ENCODE results near the gene GALNT11. TPM values are rescaled to one million over a fixed set of nuclear protein-coding genes. Genes with fewer than 3 reads are reported as not detected.

Gene GALNT11
- total RNA-seq, 8 experiments from 2014 or later = 24.8 to 53.0 (median 32.8) TPM

DNA sequence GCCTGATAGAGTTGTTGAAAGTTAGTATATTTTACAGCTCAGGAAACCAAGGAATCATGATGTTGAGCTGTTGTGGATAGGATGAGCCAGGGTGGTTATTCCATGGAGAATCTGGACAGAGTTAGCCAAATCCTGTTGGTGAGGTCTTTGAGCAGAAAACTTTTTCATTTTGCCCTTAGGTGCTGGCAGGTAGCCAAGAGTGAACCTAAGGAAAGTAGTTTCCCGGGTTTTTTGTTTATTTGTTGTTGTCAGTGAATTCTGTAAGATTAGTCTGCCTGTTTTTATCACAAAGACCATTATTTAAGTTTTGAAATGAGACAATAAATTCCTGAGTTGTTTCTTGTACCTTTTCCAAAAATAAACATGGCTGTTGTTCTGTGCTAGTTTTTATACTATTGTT, 61.0 kb downstream of the GALNT11 start:
- no peak overlapping the region for H3K4me3 ChIP-seq
- no peak overlapping the region for H3K27ac ChIP-seq
- WGBS, 10 experiments = 60 to 100% (median 80%) methylated on average over 1 of the region's 1 CpG; no CpG with 5 or more reads in 3 of the 10 experiments
- no peak for ATAC-seq (replicated peaks in 6 of 8)
- H3K4me1 ChIP-seq (replicated peaks in 1 of 2) = no peaks in the 10 kb centered on the region
- in situ Hi-C loops (cut with MboI; ENCODE audit: low pct_unique_long_range_greater_than_20kb in 2 of 9, low sequenced_read_pairs in 9 of 9, unreplicated experiment in 9 of 9) = no loop called here

DNA sequence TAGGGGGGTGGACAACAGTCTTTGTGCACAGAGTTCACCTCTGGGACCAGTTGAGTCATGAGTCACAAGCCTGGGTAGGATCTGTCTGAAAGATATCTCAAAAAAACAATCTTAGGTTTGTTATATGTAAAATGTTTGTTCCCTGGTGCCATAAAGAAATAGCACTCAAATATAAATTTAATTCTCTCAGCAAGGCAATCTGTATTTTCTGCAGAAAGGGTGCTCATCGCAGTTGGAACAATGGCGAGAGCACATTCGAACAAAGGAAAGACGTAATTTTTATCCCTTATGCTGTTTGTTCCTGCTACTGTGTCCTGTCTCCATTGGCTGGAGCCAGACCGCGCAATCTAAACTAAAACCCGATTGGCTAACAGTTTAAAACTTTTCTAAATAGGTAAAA, 63.7 kb downstream of the GALNT11 start:
- Histone ChIP-seq H3K27ac (no peak overlapping the region), H3K4me3 (no peak overlapping the region), H3K4me1 (replicated peaks in 1 of 2) (no peaks in the 10 kb centered on the region)
- in situ Hi-C loops (cut with MboI; ENCODE audit: low pct_unique_long_range_greater_than_20kb in 2 of 9, low sequenced_read_pairs in 9 of 9, unreplicated experiment in 9 of 9) = no loop called here
- WGBS, 10 experiments = 84 to 100% (median 97%) methylated on average over 1 to 7 of the region's 7 CpGs
- ATAC-seq (replicated peaks in 6 of 8) = no peak

GRCh38 chr7:152090747-152091146, 65.3 kb downstream of the GALNT11 start:
- ATAC-seq (replicated peaks in 6 of 8) = no peak
- no peak overlapping the region for H3K4me3 ChIP-seq
- WGBS, 10 experiments = 90 to 100% (median 100%) methylated on average over 1 to 2 of the region's 6 CpGs; no CpG with 5 or more reads in 7 of the 10 experiments
- in situ Hi-C loops (cut with MboI; ENCODE audit: low pct_unique_long_range_greater_than_20kb in 2 of 9, low sequenced_read_pairs in 9 of 9, unreplicated experiment in 9 of 9) = no loop called here
- no peaks in the 10 kb centered on the region for H3K4me1 ChIP-seq (replicated peaks in 1 of 2)
- no peak overlapping the region for H3K27ac ChIP-seq

DNA sequence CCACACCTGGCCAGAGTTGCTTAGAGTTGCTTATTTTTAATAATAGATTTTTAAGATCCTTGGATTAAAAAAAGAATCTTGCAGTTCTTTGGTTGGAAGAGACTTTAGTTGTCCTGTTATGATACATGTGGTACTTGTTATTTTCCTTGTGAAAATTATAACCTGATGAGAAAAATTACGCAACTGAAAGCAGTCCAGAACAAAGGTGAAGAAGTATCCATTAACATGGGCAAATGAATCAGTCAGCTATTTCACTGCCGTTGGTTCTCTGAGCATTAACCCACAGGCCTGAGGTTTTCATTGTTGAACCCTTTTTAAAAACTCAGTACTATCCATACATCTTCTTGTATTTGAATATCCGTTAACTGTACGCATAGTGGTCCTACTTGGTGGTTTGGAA, 68.2 kb downstream of the GALNT11 start:
- in situ Hi-C loops (cut with MboI; ENCODE audit: low pct_unique_long_range_greater_than_20kb in 2 of 9, low sequenced_read_pairs in 9 of 9, unreplicated experiment in 9 of 9) = no loop called here
- WGBS, 10 experiments = 20 to 96% (median 88%) methylated on average over 1 to 4 of the region's 4 CpGs; no CpG with 5 or more reads in 1 of the 10 experiments
- no peaks in the 10 kb centered on the region for H3K4me1 ChIP-seq (replicated peaks in 1 of 2)
- ATAC-seq (replicated peaks in 6 of 8) = no peak
- H3K27ac ChIP-seq = no peak overlapping the region
- no peak overlapping the region for H3K4me3 ChIP-seq

GRCh38 chr7:152095771-152096170, 70.3 kb downstream of the GALNT11 start:
- no peak for ATAC-seq (replicated peaks in 6 of 8)
- WGBS, 10 experiments = 82 to 100% (median 93%) methylated on average over 1 of the region's 1 CpG
- no peak overlapping the region for H3K4me3 ChIP-seq
- H3K4me1 ChIP-seq (replicated peaks in 1 of 2) = no peaks in the 10 kb centered on the region
- no peak overlapping the region for H3K27ac ChIP-seq
- in situ Hi-C loops (cut with MboI; ENCODE audit: low pct_unique_long_range_greater_than_20kb in 2 of 9, low sequenced_read_pairs in 9 of 9, unreplicated experiment in 9 of 9) = no loop called here

- H3K4me3 ChIP-seq = no peak overlapping the region
- no peak overlapping the region for H3K27ac ChIP-seq
- WGBS, 10 experiments = 82 to 100% (median 91%) methylated on average over 1 to 4 of the region's 4 CpGs
- ATAC-seq (replicated peaks in 6 of 8) = no peak
- in situ Hi-C loops (cut with MboI; ENCODE audit: low pct_unique_long_range_greater_than_20kb in 2 of 9, low sequenced_read_pairs in 9 of 9, unreplicated experiment in 9 of 9) = no loop called here
- H3K4me1 ChIP-seq (replicated peaks in 1 of 2) = no peaks in the 10 kb centered on the region
Observed at GRCh38 chr7:152097330-152097729, 71.9 kb downstream of the GALNT11 start.

DNA sequence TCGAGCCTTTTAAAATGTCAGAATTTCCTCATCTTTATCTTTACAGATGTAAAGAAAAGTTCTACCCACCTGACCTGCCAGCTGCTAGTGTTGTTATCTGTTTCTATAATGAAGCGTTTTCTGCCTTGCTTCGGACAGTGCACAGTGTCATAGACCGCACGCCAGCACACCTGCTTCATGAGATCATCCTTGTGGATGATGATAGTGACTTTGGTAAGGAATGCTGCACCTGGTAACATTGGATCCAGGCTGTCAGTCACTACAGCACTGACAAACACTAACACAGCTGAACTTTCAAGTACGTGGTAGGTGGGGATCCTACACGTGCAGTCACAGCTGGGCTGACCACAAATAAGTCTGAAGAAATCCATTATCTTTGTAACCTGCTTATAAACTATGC, 77.6 kb downstream of the GALNT11 start:
- Histone ChIP-seq H3K4me1 (replicated peaks in 1 of 2) (no peaks in the 10 kb centered on the region), H3K4me3 (no peak overlapping the region), H3K27ac (no peak overlapping the region)
- in situ Hi-C loops (cut with MboI; ENCODE audit: low pct_unique_long_range_greater_than_20kb in 2 of 9, low sequenced_read_pairs in 9 of 9, unreplicated experiment in 9 of 9) = no loop called here
- ATAC-seq (replicated peaks in 6 of 8) = no peak
- 86 to 100% (median 95%) methylated on average over 1 to 6 of the region's 7 CpGs; no CpG with 5 or more reads in 4 of the 10 experiments for WGBS, 10 experiments

DNA sequence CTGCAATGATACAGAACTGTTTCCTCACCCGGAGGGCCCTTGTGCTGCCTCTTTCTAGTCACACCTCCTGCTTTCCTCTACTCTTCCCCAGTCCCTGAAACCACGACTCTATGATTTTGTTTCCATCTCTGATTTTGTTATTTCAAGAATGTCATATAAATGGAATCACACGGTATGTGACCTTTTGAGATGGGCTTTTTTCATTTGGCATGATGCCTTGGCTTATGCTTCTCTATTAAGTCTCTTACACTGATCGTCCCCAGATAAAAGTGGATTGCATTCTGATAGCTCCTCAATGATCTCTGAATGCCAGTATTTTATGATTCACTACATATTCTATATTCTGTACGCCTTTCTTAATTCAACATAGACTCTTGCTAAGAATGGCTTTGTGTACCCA, 78.2 kb downstream of the GALNT11 start:
- WGBS, 10 experiments = 70 to 100% (median 90%) methylated on average over 2 to 5 of the region's 5 CpGs; no CpG with 5 or more reads in 1 of the 10 experiments
- no peak for ATAC-seq (replicated peaks in 6 of 8)
- Histone ChIP-seq H3K4me3 (no peak overlapping the region), H3K4me1 (replicated peaks in 1 of 2) (no peaks in the 10 kb centered on the region), H3K27ac (no peak overlapping the region)
- in situ Hi-C loops (cut with MboI; ENCODE audit: low pct_unique_long_range_greater_than_20kb in 2 of 9, low sequenced_read_pairs in 9 of 9, unreplicated experiment in 9 of 9) = no loop called here

- no peaks in the 10 kb centered on the region for H3K4me1 ChIP-seq (replicated peaks in 1 of 2)
- H3K4me3 ChIP-seq = no peak overlapping the region
- no peak for ATAC-seq (replicated peaks in 6 of 8)
- WGBS, 10 experiments = 83 to 100% (median 96%) methylated on average over 1 to 11 of the region's 11 CpGs; no CpG with 5 or more reads in 1 of the 10 experiments
- H3K27ac ChIP-seq = no peak overlapping the region
- in situ Hi-C loops (cut with MboI; ENCODE audit: low pct_unique_long_range_greater_than_20kb in 2 of 9, low sequenced_read_pairs in 9 of 9, unreplicated experiment in 9 of 9) = no loop called here
Observed at GRCh38 chr7:152105205-152105604, 79.7 kb downstream of the GALNT11 start.

DNA sequence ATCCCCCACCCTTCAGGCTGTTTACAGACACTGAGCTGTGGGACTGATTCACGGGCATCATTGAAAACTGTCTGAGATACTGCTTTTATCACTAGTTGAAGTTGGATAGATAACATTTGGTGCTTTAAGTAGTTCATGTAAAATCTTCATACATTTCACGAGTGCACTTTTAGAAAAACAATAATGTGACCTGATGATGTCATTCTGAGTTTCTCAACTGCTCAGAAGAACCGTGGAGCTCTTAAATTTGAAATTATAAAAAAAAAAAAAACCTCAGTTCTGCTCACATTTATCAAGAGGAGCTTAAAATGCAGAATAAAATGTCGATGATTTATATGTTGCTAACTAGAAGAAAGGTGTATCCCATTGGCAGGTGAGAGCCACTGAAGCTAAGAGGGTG, 81.5 kb downstream of the GALNT11 start:
- 55 to 100% (median 81%) methylated on average over 1 to 4 of the region's 4 CpGs for WGBS, 10 experiments
- Histone ChIP-seq H3K27ac (no peak overlapping the region), H3K4me3 (no peak overlapping the region), H3K4me1 (replicated peaks in 1 of 2) (no peaks in the 10 kb centered on the region)
- in situ Hi-C loops (cut with MboI; ENCODE audit: low pct_unique_long_range_greater_than_20kb in 2 of 9, low sequenced_read_pairs in 9 of 9, unreplicated experiment in 9 of 9) = no loop called here
- no peak for ATAC-seq (replicated peaks in 6 of 8)

DNA sequence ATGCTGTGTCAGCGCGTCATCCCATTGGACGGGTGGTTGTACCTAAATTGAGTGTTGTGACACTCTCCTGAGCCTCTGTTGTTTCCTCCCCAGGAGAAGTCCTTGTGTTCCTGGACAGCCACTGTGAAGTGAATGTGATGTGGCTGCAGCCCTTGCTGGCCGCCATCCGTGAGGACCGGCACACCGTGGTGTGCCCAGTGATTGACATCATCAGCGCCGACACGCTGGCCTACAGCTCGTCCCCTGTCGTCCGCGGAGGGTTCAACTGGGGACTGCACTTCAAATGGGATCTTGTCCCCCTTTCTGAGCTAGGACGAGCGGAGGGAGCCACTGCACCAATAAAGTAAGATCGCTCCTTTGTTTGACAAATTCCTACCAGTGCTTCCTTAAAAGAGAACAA, 82.5 kb downstream of the GALNT11 start:
- in situ Hi-C loops (cut with MboI; ENCODE audit: low pct_unique_long_range_greater_than_20kb in 2 of 9, low sequenced_read_pairs in 9 of 9, unreplicated experiment in 9 of 9) = no loop called here
- no peak overlapping the region for H3K4me3 ChIP-seq
- no peaks in the 10 kb centered on the region for H3K4me1 ChIP-seq (replicated peaks in 1 of 2)
- WGBS, 10 experiments = 93 to 100% (median 97%) methylated on average over 2 to 13 of the region's 17 CpGs; no CpG with 5 or more reads in 2 of the 10 experiments
- ATAC-seq (replicated peaks in 6 of 8) = no peak
- no peak overlapping the region for H3K27ac ChIP-seq

GRCh38 chr7:152108359-152108758, 82.9 kb downstream of the GALNT11 start:
- 74 to 100% (median 91%) methylated on average over 2 to 7 of the region's 7 CpGs for WGBS, 10 experiments
- no peak overlapping the region for H3K4me3 ChIP-seq
- in situ Hi-C loops (cut with MboI; ENCODE audit: low pct_unique_long_range_greater_than_20kb in 2 of 9, low sequenced_read_pairs in 9 of 9, unreplicated experiment in 9 of 9) = no loop called here
- peak in 1 of 8 experiments; percentile 42 for ATAC-seq (replicated peaks in 6 of 8)
- H3K4me1 ChIP-seq (replicated peaks in 1 of 2) = no peaks in the 10 kb centered on the region
- no peak overlapping the region for H3K27ac ChIP-seq

- in situ Hi-C loops (cut with MboI; ENCODE audit: low pct_unique_long_range_greater_than_20kb in 2 of 9, low sequenced_read_pairs in 9 of 9, unreplicated experiment in 9 of 9) = no loop called here
- no peaks in the 10 kb centered on the region for H3K4me1 ChIP-seq (replicated peaks in 1 of 2)
- no peak overlapping the region for H3K4me3 ChIP-seq
- no peak for ATAC-seq (replicated peaks in 6 of 8)
- H3K27ac ChIP-seq = no peak overlapping the region
Observed at GRCh38 chr7:152112829-152113228, 87.4 kb downstream of the GALNT11 start.

- H3K4me1 ChIP-seq (replicated peaks in 1 of 2) = no peaks in the 10 kb centered on the region
- in situ Hi-C loops (cut with MboI; ENCODE audit: low pct_unique_long_range_greater_than_20kb in 2 of 9, low sequenced_read_pairs in 9 of 9, unreplicated experiment in 9 of 9) = no loop called here
- H3K4me3 ChIP-seq = no peak overlapping the region
- no peak overlapping the region for H3K27ac ChIP-seq
- WGBS, 10 experiments = 77 to 100% (median 94%) methylated on average over 4 to 9 of the region's 9 CpGs
- ATAC-seq (replicated peaks in 6 of 8) = no peak
Observed at GRCh38 chr7:152115021-152115718, 89.7 kb downstream of the GALNT11 start.

Data from motor neuron (in vitro differentiated cells).